AG08396 (cell line): ENCODE data around the gene LOXL3.

Experiments used
- DNase-seq: peaks from one replicate; pipeline ENCODE4 v3.0.0; 2012; ENCODE audit warnings: low spot score, mixed read lengths

The LOXL3 gene, protein sequence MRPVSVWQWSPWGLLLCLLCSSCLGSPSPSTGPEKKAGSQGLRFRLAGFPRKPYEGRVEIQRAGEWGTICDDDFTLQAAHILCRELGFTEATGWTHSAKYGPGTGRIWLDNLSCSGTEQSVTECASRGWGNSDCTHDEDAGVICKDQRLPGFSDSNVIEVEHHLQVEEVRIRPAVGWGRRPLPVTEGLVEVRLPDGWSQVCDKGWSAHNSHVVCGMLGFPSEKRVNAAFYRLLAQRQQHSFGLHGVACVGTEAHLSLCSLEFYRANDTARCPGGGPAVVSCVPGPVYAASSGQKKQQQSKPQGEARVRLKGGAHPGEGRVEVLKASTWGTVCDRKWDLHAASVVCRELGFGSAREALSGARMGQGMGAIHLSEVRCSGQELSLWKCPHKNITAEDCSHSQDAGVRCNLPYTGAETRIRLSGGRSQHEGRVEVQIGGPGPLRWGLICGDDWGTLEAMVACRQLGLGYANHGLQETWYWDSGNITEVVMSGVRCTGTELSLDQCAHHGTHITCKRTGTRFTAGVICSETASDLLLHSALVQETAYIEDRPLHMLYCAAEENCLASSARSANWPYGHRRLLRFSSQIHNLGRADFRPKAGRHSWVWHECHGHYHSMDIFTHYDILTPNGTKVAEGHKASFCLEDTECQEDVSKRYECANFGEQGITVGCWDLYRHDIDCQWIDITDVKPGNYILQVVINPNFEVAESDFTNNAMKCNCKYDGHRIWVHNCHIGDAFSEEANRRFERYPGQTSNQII

GRCh38 chr2:74553892-74554819 is at the start of gene LOXL3, which contains the start of gene DOK1:
Gene LOXL3 (minus strand): TSS chr2:74553942. CDS start chr2:74552634, 1,308 bp downstream.
Gene DOK1 (plus strand): TSS chr2:74554720. CDS start chr2:74554755, 35 bp downstream.
- DNase-seq, result peak; percentile 94

- no peak for DNase-seq
Observed at GRCh38 chr2:74602586-74603281, 49.0 kb upstream of the LOXL3 start.

DNA sequence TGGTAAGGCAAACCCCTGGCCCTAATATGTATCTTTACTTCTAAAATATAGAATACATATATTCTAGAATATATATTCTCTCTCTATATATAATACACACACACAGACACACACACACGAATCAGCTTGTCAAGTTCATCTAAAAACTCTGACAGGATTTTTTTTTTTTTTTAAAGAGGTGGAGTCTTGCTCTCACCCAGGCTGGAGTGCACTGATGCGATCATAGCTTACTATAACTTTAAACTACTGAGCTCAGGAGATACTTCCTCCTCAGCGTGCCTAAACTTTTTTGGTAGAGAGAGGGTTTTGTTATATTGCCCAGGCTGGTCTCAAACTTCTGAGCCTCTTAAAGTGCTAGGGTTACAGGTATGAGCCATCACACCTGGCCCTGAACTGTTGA is 45.9 kb upstream of the LOXL3 start:
- DNase-seq, result no peak

GRCh38 chr2:74597410-74597809 is 43.7 kb upstream of the LOXL3 start:
- no peak for DNase-seq

DNA sequence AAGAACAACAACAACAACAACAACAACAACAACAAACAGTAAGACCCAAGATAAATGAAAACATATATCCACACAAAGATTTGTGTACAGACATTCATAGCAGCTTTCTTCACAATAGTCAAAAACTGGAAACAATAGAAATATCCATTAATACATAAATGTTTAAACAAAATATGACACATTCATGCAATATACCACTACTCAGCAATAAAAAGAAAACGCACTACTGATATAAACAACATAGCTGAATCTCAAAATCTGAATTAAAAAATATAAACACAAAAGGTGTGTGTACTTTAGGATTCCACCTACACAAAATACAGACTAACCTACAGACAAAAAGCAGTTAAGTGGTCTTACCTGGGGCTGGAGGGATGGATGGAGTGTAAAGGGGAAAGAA is 42.8 kb upstream of the LOXL3 start:
- DNase-seq, result no peak

DNA sequence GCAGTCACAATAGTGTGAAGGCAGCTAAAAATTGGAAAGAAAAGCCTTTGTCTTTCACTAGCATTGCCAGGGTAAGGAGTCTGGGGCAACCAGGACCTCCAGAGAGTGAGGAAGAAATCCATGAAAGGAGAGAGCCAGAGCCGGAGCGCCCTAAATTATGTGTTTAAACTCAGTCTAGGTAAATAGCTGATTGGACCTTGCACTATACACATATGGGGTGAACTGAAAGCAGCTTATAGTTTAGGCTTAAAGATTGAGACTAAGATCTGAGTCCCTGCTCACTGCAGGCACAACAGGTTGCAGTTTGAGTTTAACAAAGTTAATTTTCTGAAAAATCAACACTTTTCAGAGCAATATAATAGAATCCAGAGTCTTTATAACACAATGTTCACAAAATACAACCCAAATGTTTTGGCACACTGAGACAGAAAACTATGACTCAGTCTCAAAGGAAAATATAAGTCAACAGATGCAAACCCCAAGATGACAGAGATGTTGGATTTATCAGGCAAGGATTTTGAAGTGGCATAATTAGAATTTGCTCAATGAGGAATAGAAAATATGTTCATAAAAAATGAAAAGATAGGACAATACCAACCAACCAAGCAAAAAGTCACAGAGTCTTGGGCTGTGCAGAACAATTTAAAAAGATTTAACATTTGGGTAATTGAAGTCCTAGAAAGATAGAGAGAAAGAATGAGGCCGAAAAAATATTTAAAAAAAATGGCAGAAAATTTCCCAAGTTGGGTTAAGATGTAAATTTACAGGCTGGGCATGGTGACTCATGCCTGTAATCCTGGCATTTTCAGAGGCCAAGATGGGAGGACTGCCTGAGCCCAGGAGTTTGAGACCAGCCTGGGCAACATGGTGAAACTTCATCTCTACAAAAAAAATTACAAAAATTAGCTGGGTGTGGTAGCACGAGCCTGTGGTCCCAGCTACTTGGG is 40.4 kb upstream of the LOXL3 start:
- DNase-seq, result no peak

DNA sequence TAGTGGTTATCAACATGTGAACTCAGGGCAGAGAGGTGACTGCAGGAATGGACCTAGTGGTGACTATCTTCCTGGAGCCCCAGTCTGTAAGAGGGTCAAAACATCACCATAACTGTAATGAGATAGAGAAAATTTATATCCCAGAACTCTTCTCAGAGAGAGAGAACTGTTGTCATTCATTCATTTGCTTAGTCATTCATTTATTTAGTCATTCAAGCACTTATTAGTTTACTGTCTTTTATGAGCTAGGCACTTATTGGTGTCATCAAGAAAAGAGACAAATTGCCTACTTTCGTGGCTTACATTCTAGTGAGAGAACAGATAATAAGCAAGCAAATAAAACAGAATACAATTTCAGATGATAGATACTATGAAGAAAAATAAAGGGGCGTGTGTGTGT is 34.9 kb upstream of the LOXL3 start:
- DNase-seq, result no peak

DNA sequence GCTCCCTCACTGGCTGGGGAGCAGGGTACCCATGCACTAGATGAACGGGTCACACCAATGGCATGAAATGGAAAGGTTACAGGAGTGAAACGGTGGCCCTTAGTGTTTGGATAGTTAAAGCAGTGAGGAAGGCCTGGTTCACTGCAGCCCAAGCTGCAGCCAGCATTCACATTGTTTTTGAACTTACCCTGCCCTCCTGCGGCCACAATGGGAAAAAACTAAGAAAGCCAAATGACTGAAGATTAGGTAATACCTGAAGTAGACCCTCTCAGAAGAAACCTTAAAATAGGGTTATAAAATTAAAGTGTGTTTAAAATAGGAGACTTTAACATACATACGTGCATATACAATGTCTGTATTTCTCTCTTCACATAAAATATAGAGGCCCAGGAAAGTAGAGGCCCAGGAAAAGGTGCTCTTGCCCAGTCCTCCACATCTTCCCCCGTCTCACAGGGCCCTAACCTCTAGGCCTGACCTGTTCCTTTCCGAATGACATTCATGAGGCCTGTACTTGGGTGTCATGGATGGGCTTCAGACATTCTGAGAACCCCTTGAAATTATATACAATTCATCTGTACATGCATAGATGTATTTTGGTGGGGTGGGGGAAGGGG is 34.0 kb upstream of the LOXL3 start:
- DNase-seq, result peak; percentile 69

DNA sequence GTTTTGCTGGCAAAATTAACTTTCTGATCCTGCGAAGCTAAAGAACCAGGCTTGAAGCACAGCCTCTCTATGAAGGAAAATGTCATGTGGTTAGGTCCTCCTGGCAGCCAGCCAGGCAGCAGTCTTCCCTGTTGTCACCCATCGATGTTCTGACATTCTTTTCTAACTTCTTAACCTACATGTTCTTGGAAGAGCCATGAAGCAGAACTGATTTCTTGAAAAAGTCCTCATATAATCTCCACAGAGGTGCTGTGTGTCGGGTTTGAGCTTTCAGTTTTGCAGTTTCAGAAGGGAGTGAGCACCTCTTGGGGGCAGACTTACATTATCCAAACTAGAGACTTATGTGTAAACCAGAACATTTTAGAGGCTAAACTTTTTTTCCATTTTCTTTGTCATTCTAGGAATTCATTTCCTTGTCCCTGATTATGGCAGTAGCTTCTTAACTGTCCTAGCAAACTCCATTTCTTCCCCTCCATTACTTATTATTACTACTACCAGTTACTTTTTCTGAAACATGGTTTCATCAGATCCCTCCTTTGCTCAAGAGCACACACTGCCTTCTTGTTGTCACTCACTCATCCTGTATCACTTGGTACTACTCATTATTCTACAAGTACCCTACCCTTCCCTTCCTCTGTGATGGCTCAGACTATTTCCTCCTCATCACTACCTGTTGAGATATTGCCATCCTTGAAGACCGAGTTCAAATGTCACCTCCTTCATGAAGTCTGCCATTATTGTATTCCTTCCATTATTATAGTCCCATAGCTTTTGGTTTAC is 31.9 kb upstream of the LOXL3 start:
- DNase-seq, result no peak

DNA sequence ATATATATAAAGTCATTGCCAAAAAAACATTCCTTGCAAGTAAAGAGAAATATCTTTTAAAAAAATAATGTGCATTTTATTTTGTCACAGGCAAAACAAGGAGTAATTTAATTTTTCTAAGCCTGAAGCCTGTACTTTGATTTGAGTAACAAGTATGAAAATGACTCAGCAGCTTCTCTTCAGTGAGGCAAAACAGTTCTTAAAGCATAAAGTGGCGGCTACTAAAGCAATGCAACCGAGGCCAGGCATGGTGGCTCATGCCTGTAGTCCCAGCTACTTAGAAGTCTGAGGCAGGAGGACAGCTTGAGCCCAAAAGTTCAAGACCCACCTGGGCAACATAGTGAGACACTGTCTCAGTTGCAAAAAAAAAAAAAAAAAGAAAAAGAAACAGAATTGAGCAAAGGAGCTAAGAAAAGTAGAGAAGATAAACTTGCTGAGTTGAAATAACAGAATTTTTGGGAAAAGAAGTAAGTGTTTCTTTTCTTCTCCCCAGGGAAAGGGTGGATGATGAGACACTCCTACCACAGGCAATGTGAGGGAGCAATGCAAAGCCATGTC is 30.4 kb upstream of the LOXL3 start:
- DNase-seq, result no peak

GRCh38 chr2:74583504-74583903 is 29.8 kb upstream of the LOXL3 start:
- peak; percentile 48 for DNase-seq

DNA sequence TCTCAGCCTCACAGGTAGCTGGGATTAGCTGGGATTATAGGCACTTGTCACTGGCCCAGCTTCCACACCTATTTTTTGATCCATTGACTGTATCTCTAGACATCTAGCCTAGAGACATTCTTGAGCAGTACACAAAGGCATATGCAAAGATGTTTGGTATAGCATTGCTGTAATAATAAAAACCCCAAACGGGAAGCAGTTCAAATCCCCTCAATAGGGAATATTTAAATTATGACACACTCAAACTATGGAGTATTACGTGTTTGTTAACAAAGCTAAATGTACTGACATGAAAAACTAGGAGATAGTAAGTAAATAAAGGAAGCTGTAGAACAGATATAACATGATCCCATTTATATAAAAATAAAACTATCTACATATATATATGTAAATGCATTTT is 28.4 kb upstream of the LOXL3 start:
- no peak for DNase-seq

DNA sequence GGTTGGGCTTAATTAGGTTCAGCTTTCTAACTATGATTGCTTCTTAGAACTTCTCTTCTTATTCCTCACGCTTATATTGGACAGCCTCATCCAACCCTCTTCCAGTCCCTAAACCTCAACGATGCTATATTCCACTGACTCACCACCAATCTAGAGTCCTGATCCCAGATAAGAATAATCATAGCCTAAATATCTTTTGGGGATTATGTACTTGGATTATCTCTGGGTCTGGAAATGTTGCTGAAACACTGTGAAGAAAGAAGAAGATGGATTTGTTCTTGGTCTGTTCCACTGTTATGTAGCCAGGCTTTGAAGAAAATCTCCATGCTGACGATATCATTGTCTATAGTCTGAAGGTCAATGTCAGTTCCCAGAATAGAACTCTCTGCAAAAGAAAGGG is 27.7 kb upstream of the LOXL3 start:
- DNase-seq, result no peak

DNA sequence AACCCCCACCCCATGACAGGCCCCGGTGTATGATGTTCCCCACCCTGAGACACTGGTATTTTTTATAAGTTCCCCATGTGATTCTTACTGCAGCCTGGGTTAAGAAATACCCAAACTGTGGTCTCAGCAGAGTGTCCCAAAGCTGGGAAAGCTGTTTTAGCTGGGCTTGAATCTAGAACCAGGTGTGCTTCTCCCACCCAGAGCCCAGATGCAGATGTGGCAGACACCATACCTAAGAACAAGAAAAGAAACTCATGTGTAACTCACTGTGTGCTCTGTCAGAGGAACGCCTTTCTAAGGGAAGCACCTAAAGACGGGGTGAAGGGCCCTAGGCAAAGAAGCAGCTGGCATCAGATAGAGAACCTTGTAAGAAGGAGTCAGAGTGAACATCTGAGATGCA is 24.7 kb upstream of the LOXL3 start:
- DNase-seq, result no peak

- no peak for DNase-seq
Observed at GRCh38 chr2:74577448-74577847, 23.7 kb upstream of the LOXL3 start.

DNA sequence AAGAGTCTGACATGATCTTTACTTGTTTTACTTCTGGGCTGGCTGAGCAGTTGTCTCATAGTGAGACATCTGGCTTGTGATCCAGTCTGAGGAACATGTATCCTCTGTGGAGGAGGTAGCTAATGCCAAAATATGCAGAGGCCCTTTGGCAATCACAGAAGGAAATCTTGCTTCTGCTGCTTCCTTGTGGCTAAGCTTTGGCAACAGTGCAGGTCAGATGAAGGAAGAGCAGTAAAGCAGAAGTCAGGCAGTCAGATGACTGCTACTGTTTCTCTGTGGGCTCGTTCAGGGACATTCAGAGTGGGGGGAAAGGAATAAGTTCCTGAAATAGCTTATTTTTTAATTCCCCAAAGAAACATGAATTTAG is 23.1 kb upstream of the LOXL3 start:
- peak; percentile 68 for DNase-seq

DNA sequence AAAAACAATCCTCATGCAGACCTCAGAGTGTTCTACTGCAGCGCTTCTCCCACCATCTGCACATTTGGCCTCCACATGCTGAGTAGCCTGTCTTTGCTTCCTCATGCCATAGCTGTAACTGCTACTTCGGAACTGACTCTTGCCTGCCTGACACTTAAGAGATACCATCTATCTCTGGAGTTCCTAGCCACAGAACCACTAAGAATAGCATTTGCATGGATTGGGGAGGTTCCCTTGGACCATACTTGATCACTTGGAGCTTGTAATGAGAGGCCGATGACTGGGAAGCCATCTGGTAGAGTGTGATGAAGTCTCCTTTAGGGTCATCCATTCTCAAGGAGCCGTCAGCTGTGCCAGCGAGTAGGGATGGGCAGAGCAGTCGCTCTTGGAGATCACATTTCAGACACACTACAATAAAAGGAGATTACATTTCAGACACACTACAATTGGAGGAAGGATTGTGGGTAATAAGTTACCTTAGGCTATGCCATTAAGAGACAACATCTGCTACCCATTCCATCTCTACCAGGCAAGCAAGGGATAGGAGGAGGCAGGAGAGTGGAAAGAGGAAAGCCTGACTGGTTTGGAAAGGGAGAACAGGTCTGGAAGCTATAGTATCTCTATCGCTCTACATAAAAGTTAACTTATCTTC is 22.6 kb upstream of the LOXL3 start:
- no peak for DNase-seq

GRCh38 chr2:74575320-74575719 is 21.6 kb upstream of the LOXL3 start:
- DNase-seq, result no peak
